IPS-18c (cell line): ENCODE data around the gene IGF2R.
A peak's percentile ranks its signal among the peaks of the same experiment; 100 is the strongest.

Source experiments
- H3K4me3 ChIP-seq: 2 replicates; pipeline ENCODE4 v1.7.0; 2013; ENCODE audit warnings: low read depth, mild to moderate bottlenecking, low read length, moderate library complexity; ENCODE audit not compliant: insufficient read depth
- H3K9me3 ChIP-seq: one replicate; pipeline ENCODE4 v1.6.1; 2013; ENCODE audit warnings: mild to moderate bottlenecking, low read length, moderate library complexity; ENCODE audit not compliant: control insufficient read depth, insufficient read depth

IGF2R gene

DNA sequence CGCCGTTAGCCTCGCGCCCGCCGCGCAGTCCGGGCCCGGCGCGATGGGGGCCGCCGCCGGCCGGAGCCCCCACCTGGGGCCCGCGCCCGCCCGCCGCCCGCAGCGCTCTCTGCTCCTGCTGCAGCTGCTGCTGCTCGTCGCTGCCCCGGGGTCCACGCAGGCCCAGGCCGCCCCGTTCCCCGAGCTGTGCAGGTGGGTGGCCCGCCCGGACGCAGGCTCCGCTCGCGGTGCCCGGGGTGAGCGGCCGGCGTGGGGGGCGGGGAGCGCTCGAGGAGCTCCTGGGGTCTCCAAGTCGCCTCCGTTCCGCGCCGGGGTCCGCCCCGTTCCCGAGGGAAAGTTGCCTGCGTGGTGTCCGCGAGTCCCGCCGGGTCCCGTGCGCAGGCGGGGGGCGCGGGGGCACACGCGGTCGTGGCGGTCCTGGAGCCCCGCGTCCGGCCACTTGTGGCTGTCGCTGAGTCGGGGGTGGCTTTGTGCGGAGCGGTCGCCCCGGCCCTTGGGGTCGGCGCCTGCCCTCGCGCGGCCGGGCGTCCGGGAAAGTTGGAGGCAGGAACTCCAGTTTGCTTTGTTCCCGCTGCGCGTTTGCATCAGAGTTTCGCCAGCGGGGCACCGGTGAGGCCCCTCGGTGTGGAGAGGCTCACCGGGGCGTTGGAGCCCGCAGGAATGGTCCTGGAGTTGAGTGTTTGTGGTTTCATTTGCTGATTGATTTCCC is 476 bp downstream of the IGF2R start:
- H3K9me3 ChIP-seq, result no peaks in the 10 kb centered on the region
- peak overlapping the region; percentile 85 for H3K4me3 ChIP-seq

DNA sequence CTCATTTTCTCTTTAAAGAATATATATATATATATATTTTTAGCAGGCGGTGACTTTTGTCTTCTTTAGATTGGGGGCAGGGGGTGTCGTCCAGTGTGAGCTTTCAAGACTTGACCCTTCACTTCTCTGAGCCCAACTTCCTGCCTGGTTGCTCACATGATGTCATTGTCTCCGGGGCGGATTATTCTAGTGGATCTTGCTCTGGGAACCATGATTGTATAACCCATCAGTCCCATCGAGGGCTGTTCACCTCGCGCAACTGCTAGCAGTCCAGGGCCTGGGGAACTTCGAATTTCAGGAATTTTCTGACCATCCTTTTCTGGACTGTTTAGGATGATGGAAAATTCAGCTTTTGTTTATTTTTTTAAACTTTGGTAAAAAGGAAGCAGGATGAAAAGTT is 1.0 kb downstream of the IGF2R start:
- Histone ChIP-seq H3K9me3 (no peaks in the 10 kb centered on the region), H3K4me3 (peak overlapping the region; percentile 85)

DNA sequence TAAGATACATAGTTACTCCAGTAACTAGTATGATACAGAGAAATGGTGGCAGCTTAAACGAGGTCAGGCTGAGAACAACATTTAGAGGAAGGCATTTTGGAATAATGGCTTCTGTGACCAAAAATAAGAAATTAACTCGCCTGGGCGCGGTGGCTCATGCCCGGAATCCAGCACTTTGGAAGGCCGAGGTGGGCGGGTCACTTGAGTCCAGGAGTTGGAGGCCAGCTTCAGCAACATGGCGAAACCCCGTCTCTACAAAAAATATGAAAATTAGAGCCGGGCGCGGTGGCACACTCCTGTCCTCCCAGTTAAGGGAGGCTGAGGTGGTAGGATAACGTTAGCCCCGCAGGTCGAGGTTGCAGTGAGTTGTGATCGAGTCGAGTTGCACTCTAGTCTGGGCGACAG is 1.8 kb downstream of the IGF2R start:
- no peak overlapping the region for H3K4me3 ChIP-seq
- H3K9me3 ChIP-seq, result no peaks in the 10 kb centered on the region

DNA sequence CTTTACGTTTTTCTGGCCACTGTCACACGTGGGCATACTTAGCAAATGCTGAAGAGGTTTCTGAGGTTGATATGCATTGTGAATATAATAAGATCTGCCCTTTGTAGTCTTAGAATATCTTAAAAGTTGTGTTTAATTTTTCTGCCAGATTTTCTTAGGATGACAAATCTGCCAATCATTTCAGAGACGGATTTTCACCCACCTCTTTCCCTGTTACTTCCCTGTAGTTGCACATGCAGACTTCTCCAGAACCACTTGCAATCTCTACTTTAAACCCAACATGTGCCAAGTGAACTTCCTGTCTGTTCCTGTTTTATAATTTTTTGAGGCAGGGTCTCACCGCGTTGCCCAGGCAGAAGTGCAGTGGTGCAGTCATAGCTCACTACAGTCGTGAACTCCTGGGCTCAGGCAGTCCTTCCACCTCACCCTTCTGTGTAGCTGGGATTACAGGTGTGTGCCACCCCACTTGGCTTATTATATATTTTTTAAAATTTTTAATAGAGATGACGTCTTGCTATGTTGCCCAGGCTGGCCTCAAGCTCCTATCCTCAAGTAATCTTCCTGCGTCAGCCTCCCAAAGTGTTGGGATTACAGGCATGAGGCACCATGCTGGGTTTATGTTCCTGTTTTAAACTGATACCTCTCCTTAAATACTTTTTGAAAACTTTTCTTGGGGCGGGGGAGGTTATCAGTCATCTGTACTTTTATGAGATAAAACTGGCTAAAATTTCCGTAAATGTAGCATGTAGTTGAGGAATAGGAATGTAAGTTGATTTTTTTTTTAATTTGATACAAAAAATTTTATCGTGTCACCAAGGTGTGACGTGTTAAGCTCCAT is 2.7 kb downstream of the IGF2R start:
- Histone ChIP-seq H3K4me3 (no peak overlapping the region), H3K9me3 (no peaks in the 10 kb centered on the region)

DNA sequence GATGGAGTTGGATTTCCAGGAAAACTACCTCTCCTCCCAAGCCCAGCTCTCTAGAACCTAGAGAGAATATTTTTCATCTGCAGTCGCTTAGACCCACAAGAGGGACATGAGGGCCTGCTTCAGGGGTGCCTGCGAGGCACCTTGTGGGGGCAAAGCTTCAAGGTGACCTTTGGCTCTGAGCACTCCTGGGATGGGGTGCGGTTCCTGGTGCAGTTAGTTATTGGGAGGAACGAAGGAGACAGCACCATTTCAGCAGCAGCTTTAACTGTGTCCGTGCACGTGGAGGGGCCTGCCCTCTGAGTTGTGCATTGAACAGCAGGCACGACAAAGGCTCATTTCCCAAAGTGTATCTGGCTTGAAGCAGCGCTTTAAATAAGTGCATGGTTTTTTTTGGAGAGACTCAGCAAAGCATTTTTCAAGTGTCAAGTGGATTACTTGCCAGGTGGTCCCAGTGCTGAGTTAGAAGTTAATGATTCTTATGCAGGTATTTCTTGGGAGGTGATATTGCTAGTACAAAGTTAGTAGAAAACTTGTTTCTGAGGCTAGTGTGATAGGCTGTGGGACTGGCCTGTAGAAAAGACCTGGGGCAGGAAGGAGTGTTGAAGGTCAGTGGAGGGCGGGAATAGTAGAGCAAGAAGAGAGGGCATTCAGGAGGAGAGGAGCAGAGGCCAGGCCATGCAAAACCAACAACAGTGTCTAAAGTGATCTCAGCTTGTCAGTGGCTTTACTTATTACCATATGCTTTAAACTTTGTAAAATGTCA is 3.8 kb downstream of the IGF2R start:
- H3K4me3 ChIP-seq, result no peak overlapping the region
- H3K9me3 ChIP-seq, result no peaks in the 10 kb centered on the region

- H3K9me3 ChIP-seq, result no peaks in the 10 kb centered on the region
- H3K4me3 ChIP-seq, result no peak overlapping the region
Observed at GRCh38 chr6:159973406-159973805, 4.5 kb downstream of the IGF2R start.

GRCh38 chr6:159973951-159974350 is 5.1 kb downstream of the IGF2R start:
- H3K4me3 ChIP-seq, result no peak overlapping the region

GRCh38 chr6:159974932-159975331 is 6.0 kb downstream of the IGF2R start:
- H3K4me3 ChIP-seq, result no peak overlapping the region
- no peaks in the 10 kb centered on the region for H3K9me3 ChIP-seq

More at GRCh38 chr6:159973951-159974350, 5.1 kb downstream of the IGF2R start:
- no peaks in the 10 kb centered on the region for H3K9me3 ChIP-seq

DNA sequence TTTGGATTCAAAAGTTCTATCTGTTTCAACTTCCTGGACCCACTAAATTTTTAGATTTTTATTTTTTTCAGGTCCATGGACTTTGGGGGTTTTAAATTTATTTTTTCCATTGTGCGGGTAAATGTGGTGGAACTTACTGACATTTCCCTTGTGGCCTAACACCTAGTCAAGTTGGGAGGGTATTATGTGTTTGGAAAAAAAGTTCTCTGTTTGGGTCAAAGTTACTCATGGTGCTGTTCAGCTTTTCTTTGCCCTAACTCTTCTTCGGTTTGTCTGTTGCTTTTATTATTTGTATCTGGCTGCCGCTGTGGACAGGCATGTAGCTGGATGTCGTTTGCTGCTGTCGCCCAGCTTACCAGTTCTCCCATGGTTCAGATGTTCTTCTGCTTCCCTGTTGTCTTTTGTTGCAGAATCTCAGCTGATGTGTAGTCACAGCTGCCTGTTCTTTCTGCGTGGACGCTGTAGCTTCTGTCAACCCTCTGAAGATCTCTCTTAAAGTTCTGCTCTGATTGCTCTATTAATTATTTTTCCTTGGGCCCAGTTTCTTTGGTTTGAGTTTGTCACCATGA is 7.9 kb downstream of the IGF2R start:
- H3K4me3 ChIP-seq, result no peak overlapping the region
- H3K9me3 ChIP-seq, result no peaks in the 10 kb centered on the region

GRCh38 chr6:159977255-159977903 is 8.5 kb downstream of the IGF2R start:
- Histone ChIP-seq H3K9me3 (no peaks in the 10 kb centered on the region), H3K4me3 (no peak overlapping the region)

DNA sequence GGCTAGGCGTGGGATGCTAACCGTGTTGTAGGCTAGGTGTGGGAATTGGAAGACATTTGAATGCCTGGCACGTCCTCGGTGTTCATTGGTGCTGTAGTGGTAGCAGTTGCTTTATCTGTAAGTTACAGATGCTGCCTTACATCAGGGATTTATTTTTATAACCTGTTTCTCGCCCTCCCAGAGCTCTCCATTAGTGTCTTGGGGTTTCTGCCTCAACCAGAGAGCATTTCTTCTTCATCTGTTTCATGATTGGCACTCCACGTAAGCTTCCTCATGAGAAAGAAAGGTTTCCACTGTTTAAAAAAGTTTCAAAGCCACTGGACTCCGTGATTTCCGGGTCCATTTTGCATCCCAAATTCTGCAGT is 9.0 kb downstream of the IGF2R start:
- no peaks in the 10 kb centered on the region for H3K9me3 ChIP-seq
- H3K4me3 ChIP-seq, result no peak overlapping the region

DNA sequence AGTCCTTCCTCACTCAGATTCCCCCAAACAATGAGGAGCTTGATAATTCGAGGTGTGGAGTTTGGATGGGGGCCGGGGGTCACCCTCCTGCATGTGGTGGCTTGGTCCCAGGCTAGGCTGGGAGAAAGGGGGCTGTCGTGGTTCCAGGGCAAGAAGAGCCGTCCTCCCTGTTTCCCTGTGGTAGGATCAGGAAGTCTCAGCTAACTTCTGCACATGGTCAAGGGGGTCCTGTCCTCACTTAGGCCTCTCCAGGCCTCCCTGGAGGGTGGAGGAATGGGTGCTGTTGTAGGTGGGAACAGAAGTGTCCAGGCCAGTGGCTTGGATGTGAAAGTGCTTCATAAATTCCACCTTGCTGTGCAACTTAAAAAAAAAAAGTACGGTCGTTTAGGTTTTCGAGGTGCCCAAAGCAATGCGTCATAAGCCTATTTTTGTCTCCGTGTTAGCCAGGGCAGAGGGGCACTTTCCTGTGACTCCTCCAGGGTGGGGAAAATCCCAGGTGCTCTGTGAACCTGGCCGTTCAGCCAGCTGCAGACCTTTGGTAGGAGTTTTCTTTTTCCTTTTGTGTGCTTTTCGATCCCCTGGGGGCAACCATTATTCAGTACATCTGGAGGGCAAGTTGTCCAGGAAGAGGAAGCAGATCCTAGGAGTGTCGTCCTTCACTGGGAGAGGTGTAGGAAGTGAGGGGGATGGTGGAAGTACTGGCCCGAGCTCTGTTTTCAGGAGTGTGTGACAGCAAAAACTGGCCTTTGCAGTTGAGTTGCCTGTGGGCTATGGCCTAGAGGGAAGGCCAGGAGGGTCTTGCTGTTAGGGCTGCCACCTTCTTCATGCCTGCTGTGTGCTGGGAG is 9.6 kb downstream of the IGF2R start:
- H3K9me3 ChIP-seq, result no peaks in the 10 kb centered on the region
- H3K4me3 ChIP-seq, result peak overlapping the region; percentile 6; the same call in 1 of the 2 replicates

DNA sequence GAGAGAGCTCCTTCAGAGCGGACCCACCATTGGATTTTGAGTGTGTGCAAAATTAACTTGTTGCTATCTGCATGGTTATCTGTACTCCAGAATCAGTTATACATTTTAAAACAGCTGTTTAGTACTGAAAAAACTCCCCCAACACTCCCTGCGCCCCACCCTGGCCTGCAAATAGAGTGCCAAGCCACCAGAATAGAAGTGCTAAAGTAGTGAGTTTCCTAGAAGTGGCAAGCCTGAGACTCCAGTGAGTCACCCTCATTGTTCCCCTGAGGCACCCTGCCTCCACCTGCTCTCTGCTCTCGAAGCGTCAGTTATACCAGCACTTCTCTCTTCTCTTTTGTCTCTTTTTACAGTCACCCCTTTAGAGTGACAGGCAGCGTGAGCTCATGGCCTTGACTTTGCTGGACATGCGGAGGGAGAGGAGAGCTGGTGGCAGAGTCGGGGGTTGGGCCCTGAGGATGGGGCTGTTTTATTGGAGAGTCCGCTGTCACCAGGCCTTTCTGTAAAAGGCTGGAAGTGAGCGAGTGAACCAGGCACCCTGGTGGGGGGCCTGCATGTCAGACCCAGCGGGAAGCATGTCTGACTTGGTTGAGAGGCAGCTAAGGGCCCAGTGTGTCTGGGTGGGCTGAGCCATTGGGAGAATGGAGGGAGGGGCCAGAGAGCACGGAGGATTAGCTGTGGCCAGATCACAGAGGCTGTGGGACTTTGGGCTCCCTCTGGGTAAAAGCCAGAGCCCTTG is 10.4 kb downstream of the IGF2R start:
- Histone ChIP-seq H3K9me3 (no peaks in the 10 kb centered on the region), H3K4me3 (no peak overlapping the region)

DNA sequence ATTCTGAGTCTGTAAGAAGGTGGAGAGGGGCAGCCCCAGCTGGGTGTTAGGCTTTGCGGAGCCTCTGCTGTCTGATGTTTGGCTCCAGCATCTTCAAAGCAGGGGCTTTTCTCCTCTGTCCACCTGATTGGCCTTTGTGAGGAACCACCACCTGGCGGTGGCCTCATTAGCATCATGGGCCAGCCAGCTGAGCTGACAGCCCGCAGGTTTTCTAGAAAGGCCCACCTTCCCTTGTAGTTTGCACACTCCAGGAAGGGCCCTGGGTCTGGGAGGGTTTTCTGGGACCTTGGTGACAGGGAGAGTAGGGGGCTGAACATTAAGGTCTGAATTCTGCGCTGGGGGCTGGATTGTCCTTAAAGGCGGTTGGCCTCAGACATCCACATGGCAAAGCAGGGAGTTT is 11.6 kb downstream of the IGF2R start:
- Histone ChIP-seq H3K4me3 (no peak overlapping the region), H3K9me3 (no peaks in the 10 kb centered on the region)

DNA sequence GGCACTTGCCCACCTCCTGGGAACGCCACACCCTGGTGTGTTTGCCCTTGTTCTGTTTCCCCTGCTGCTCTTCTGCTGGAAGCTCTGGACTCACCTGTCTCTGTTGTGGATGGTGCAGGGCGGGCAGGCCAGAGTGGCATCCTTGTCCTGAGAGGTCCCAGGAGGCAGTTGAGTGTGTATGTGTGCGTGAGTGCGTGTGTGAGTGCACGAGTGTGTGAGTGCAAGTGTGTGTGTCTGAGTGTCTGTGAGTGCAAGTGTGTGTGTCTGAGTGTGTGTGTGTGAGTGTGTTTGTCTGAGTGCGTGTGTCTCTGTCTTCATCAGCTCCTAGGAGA is 12.2 kb downstream of the IGF2R start:
- no peaks in the 10 kb centered on the region for H3K9me3 ChIP-seq
- H3K4me3 ChIP-seq, result no peak overlapping the region
